ENCODE measurements around the gene PELI2. TPM values are rescaled to one million over a fixed set of nuclear protein-coding genes. Genes with fewer than 3 reads are reported as not detected.

The PELI2 gene
- total RNA-seq, 1 experiment from 2014 or later, result 23.5 TPM

GRCh38 chr14:56202256-56202655 is 84.0 kb downstream of the PELI2 start:
- H3K4me3 Mint-ChIP-seq, result no peak overlapping the region
- TF ChIP-seq CTCF (IDR thresholded peaks at IDR 0.05), result no peak
- no peak for ATAC-seq
- DNase-seq (ENCODE audit: low spot score), result no peak
- no peaks in the 10 kb centered on the region for H3K36me3 Mint-ChIP-seq
- no peaks in the 10 kb centered on the region for H3K4me1 Mint-ChIP-seq
- ChIA-PET POLR2A (no interaction called here), CTCF (no interaction called here)
- no peaks in the 10 kb centered on the region for H3K9me3 Mint-ChIP-seq
- H3K27me3 Mint-ChIP-seq (ENCODE audit: low read depth), result no peaks in the 10 kb centered on the region
- peak overlapping the region; percentile 6; the same call in 1 of the 2 replicates for H3K27ac Mint-ChIP-seq

GRCh38 chr14:56205881-56206280 is 87.7 kb downstream of the PELI2 start:
- no peaks in the 10 kb centered on the region for H3K9me3 Mint-ChIP-seq
- CTCF ChIA-PET, result no interaction called here
- H3K36me3 Mint-ChIP-seq, result no peaks in the 10 kb centered on the region
- peaks cover 8% of the 10 kb centered on the region for H3K4me1 Mint-ChIP-seq
- no peak for ATAC-seq
- no peak overlapping the region for H3K27ac Mint-ChIP-seq
- no peak for DNase-seq (ENCODE audit: low spot score)
- H3K4me3 Mint-ChIP-seq, result no peak overlapping the region
- POLR2A ChIA-PET, result no interaction called here
- TF ChIP-seq ZNF416 (CRISPR knock-in tag; IDR thresholded peaks at IDR 0.05) (no peak), USF2 (CRISPR knock-in tag; IDR thresholded peaks at IDR 0.05) (no peak), IRF1 (CRISPR knock-in tag; IDR thresholded peaks at IDR 0.05) (no peak), E2F1 (CRISPR knock-in tag; IDR thresholded peaks at IDR 0.05) (no peak), ATF6 (CRISPR knock-in tag; IDR thresholded peaks at IDR 0.05) (no peak), ATF3 (CRISPR knock-in tag; conservative IDR thresholded peaks at IDR 0.05) (no peak), SP1 (CRISPR knock-in tag; conservative IDR thresholded peaks at IDR 0.05) (no peak), USF1 (CRISPR knock-in tag; IDR thresholded peaks at IDR 0.05) (no peak), PRDM15 (CRISPR knock-in tag; IDR thresholded peaks at IDR 0.05) (no peak), NR3C1 (CRISPR knock-in tag; conservative IDR thresholded peaks at IDR 0.05; ENCODE audit: low read depth) (no peak)
- H3K27me3 Mint-ChIP-seq (ENCODE audit: low read depth), result no peaks in the 10 kb centered on the region

All from WTC11 (cell line).